AG08396 (cell line): ENCODE results near the gene ETV6.
"Not testable (repeated sequence)": the region's sequence is repeated elsewhere in the genome, so short reads cannot be mapped to it uniquely, and the experiment has no call there.

Experiments
- DNase-seq: peaks from one replicate; pipeline ENCODE4 v3.0.0; 2012; ENCODE audit warnings: low spot score, mixed read lengths

The ETV6 gene

GRCh38 chr12:11668611-11669010 is 19.1 kb downstream of the ETV6 start:
- no peak for DNase-seq

DNA sequence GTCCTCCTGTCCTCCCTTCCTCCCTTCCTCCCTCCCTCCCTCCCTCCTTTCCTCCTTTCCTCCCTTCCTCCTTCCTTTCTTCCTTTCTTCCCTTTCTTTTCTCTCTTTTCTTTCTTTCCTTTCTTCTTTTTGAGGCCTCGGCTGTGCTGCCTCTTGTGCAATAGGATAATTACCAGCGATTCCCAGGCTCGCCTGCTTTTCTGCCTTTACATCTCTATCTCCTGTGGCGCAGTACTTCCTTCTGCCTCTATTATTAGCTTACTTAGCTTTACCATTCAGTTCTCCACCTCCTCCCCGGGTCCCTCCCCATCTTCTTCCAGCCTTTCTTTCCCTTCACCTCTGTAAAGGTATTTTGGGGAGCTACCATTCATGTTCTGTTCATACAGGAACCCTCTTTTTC is 19.9 kb downstream of the ETV6 start:
- no peak for DNase-seq

GRCh38 chr12:11672256-11673191 is 23.1 kb downstream of the ETV6 start:
- no peak for DNase-seq

DNA sequence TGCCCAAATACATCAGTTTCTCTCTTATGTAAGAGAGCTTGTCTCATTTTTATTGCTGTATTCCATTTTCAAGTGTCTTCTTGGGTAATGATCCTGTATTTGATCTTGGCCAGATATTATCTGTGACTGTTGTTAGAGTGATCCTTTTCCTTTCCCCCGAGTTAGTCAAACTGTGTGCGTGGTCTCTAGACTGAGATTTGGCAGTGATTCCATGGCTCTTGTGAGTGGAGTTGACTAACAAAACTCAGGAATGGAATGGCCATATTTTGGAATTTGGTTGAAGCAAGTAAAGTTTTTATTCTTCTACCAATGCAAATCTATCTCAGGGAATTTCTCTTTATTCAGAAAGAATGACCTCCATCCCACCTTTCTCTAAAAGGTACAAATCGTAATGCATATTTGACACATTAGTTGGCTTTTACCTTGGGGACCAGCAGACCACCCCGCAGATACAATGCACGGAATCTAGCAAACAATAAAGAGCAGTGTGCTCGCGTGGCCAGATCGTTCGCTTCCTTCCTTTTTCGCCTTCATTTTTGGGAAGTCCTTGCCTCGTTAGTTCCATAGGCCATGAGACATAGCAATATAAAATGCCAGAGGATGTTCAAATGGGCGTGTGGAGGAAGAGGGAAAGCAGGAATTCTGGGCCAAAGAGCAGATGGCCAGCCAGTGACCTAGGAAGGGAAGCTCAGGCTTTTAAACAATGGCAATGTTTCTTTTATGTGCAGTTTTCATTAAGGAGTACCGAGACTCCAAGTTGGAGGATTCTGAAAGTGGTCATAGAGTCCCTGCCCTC is 24.4 kb downstream of the ETV6 start:
- no peak for DNase-seq

- DNase-seq: no peak
These were observed 25.5 kb downstream of the ETV6 start for GRCh38 chr12:11674894-11675390.

GRCh38 chr12:11676052-11676451 is 26.6 kb downstream of the ETV6 start:
- no peak for DNase-seq

- DNase-seq: no peak
These were observed 27.6 kb downstream of the ETV6 start for GRCh38 chr12:11677093-11677492.

- DNase-seq: no peak
These were observed 28.3 kb downstream of the ETV6 start for GRCh38 chr12:11677752-11678151.

DNA sequence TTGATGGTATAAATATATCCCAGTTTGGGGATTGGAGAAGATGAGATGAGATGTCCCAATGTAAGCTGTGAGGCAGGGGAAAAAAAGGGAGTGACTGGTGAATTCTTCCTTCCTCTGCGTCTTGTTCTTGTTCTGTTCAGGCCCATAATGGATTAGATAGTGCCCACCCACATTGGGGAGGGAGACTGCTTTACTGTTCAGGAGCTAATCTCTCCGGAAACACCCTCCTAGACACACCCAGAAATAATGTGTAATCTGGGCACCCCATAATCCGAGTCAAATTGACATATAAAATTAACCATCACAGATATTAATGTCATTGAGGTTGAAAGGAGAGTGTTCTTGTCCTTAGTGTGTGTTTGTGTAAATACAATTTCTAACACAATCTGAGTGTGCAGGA is 29.3 kb downstream of the ETV6 start:
- DNase-seq: no peak

- no peak for DNase-seq
These were observed 31.7 kb downstream of the ETV6 start for GRCh38 chr12:11681207-11681606.

GRCh38 chr12:11681695-11682094 is 32.2 kb downstream of the ETV6 start:
- not testable (repeated sequence) for DNase-seq

DNA sequence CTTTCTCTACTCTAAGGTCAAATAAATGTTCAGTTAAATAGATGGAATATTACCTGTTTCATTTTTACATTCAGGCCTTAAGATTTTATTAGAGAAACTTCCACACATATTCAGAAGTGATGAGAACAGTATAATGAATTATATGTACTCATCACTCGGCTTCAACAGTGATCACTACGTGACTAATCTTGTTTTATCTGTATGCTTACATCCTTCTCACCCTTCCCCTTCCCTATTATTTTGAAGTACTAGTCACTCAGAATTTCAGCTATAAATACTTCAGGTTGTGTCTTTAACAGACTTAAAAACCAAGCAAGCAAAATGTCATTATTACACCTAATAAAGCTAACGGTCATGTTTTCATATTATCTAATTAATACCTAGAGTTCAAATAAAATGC is 34.9 kb downstream of the ETV6 start:
- no peak for DNase-seq

GRCh38 chr12:11684811-11685210 is 35.3 kb downstream of the ETV6 start:
- DNase-seq: no peak

- no peak for DNase-seq
These were observed 35.8 kb downstream of the ETV6 start for GRCh38 chr12:11685316-11685715.

DNA sequence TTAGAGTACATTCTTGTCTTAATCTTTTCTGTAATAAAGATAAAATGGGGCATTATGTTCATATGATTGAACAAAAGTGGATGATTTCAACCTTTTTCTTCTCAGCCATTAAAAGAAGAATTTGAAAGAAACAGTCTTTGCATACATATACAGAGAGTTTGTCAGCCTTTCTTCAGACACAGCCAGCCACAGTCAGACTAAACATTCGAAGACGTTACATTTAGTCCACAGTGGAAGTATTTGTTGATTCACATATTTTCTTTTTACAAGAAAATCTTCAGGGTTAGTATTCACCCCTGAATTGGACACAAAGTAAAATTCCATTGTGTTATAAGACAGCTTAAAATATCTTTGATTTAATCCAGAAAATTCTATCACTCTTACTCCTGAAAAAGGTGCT is 36.2 kb downstream of the ETV6 start:
- no peak for DNase-seq

DNA sequence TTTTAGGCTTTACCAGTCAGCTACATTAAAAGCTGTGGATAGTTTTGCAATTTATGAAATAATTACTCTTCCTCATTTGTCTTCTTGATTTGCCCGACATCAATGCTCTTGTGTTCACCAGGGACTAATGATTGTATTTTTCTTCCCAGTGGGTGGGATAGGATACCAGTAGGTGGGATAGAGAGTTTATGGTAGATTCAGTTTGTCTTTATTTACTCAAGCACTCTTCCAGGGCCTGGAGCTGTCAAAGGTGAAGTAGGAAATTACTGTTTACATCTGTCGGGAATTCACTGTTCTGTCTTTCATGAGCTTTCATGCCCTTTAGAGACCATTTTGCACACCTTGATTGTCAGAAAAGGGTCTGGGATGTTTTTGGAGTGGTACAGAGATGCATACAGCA is 36.6 kb downstream of the ETV6 start:
- DNase-seq: no peak

- DNase-seq: no peak
These were observed 38.1 kb downstream of the ETV6 start for GRCh38 chr12:11687528-11687927.

- DNase-seq: no peak
These were observed 38.9 kb downstream of the ETV6 start for GRCh38 chr12:11688379-11688778.

GRCh38 chr12:11688831-11689230 is 39.4 kb downstream of the ETV6 start:
- DNase-seq: no peak

DNA sequence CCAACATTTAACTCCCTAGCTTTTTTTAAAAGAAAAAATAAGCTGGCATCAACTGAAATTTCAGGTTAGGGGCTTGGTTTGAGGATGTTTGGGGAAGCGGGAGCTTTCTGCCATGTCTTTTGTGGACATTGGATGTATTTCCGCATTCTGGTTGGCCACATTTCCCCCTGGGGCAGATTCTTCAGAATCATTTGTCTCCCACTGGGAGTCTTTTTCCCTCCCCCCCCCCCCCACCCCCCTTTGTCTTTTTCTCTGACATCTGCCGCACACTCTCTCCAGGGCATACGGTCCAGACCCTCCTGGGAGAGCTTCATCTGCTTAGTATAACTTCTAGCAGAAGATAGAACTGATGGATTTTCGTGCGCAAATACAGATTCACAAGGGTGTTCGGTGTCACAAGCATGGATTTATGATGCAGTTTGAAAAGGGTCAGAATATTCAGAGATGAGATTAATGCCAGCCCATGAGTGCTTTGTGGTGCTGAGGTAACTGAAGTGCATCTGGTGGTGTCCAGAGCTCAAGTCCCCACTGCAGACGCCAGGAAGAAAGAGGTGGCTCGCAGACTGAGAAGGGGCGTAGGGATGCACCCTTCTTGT is 40.2 kb downstream of the ETV6 start:
- DNase-seq: no peak

DNA sequence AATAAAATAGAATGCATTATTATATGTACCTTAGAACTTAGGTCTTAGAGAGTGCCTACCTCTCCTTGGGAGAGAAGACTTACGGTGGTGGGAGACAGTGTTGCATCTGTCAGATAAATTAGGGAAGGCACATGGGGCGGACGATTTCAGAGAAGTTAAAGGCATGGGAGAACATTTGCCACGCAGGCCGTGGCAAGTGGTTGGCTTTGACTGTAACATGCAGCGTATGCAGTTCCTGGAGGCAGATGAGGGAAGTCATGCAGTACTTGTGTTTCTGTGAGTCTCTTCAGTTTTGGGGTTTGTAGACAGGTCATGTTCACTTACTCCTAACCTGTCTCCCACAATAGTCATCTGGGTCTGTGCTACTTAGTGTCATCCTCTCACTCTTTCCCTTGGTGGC is 43.6 kb downstream of the ETV6 start:
- DNase-seq: no peak

DNA sequence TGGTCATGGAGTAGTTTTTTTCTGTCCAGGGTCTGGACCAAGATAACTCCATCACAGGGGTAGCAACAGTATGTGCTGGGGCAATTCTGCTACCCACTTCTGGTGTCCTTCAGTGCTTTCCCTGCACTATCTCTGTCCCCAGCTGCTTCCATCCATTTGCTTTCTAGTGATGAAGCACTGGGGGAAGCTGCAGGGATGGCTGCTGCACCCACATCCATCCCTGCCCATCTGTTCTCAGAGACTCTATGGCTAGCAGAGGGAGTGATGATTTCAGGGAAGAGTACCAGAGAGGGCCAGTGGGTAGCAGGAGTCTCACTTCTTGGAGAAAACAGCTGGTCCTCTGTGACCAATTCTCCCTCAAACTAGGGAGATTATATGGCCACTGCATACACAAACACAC is 44.1 kb downstream of the ETV6 start:
- DNase-seq: no peak

DNA sequence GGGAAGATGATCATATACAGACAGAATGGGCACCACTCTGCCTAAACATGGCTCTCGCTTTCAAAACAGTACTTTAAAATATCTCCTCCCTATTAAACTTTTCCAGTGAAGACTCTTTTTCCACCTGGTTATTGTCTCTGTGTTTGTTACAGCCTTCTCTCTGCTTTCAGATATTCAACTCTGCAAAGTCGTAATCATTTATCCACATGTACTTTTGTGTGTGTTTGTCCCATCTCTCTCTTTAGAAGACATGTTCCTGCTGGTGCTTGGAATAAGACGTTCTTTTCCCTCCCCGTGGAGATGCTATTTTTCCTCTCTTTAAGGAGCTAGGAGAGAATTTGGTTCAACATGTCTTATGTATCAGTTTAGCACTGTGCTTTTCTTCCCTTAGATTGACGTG is 45.1 kb downstream of the ETV6 start:
- DNase-seq: no peak
